Neural progenitor cell (in vitro differentiated cells): ENCODE measurements around the gene ABHD6.

Experiments
- CTCF ChIP-seq: fragments of 200-600 bp; sonication (generic); IDR thresholded peaks from 2 replicates; pipeline ENCODE4 v1.5.1; 2017; ENCODE audit warnings: antibody characterized with exemption, mild to moderate bottlenecking
- EZH2 ChIP-seq: fragments of 200-600 bp; sonication (generic); IDR thresholded peaks from 2 replicates; pipeline ENCODE4 v1.6.1; 2017; ENCODE audit warnings: antibody characterized with exemption, mild to moderate bottlenecking, moderate library complexity
- EZH2phosphoT487 ChIP-seq: fragments of 200-600 bp; sonication (generic); IDR thresholded peaks from 2 replicates; pipeline ENCODE4 v1.6.1; 2017; ENCODE audit warnings: antibody characterized with exemption

- TF ChIP-seq CTCF (no peak), EZH2phosphoT487 (no peak), EZH2 (no peak)
These were observed 105.1 kb downstream of the ABHD6 start for GRCh38 chr3:58342676-58343075.
